Activated T-cell treated with anti-CD3 and anti-CD28 coated beads, Interleukin-2, amount 50 U/mL, for 4 hours (primary cell): ENCODE data around the gene GIPC3. TPM values are rescaled to one million over a fixed set of nuclear protein-coding genes. Genes with fewer than 3 reads are reported as not detected.

Experiments used
- ATAC-seq, 2 donors: fragments of 200-7000 bp; cut with Tn5 transposase; one replicate each; pipeline ENCODE4 v1.10.0; 2021
- DNase-seq: peaks from one replicate; pipeline ENCODE4 v3.0.0-alpha.2; 2020
- H3K27me3 Mint-ChIP-seq: one replicate; pipeline ENCODE4 v1.8.0; 2021; ENCODE audit warnings: low read depth, mixed read lengths
- H3K36me3 Mint-ChIP-seq: one replicate; pipeline ENCODE4 v1.8.0; 2022; ENCODE audit warnings: mixed read lengths; ENCODE audit not compliant: insufficient read depth
- H3K4me1 Mint-ChIP-seq: one replicate; pipeline ENCODE4 v1.8.0; 2021; ENCODE audit warnings: low read depth, mixed read lengths
- H3K4me3 Mint-ChIP-seq: one replicate; pipeline ENCODE4 v1.8.0; 2021; ENCODE audit warnings: mild to moderate bottlenecking, moderate library complexity, mixed read lengths
- H3K9me3 Mint-ChIP-seq: one replicate; pipeline ENCODE4 v1.8.0; 2021; ENCODE audit warnings: mixed read lengths
- total RNA-seq, 3 donors: library from RNA; stranded (reverse); gene quantifications; one replicate each; pipeline ENCODE4 v1.2.1, GENCODE V29; 2021

The GIPC3 gene
- total RNA-seq, 3 donors from 2014 or later: 0.23 to 0.40 (median 0.27) TPM

- ATAC-seq (no peak), DNase-seq (no peak)
- H3K4me1 Mint-ChIP-seq: peaks cover 11% of the 10 kb centered on the region
- peaks cover 5% of the 10 kb centered on the region for H3K36me3 Mint-ChIP-seq
- H3K4me3 Mint-ChIP-seq: no peak overlapping the region
- H3K9me3 Mint-ChIP-seq: no peaks in the 10 kb centered on the region
- no peaks in the 10 kb centered on the region for H3K27me3 Mint-ChIP-seq
Measured at GRCh38 chr19:3609779-3610719, 24.8 kb downstream of the GIPC3 start.

- no peak for DNase-seq
- peaks cover 5% of the 10 kb centered on the region for H3K36me3 Mint-ChIP-seq
- H3K4me1 Mint-ChIP-seq: peaks cover 11% of the 10 kb centered on the region
- H3K9me3 Mint-ChIP-seq: no peaks in the 10 kb centered on the region
- H3K4me3 Mint-ChIP-seq: no peak overlapping the region
- no peaks in the 10 kb centered on the region for H3K27me3 Mint-ChIP-seq
- ATAC-seq: no peak
Measured at GRCh38 chr19:3610745-3611717, 25.8 kb downstream of the GIPC3 start.

- Mint-ChIP-seq H3K27me3 (no peaks in the 10 kb centered on the region), H3K9me3 (no peaks in the 10 kb centered on the region), H3K4me1 (peaks cover 11% of the 10 kb centered on the region), H3K36me3 (peaks cover 5% of the 10 kb centered on the region), H3K4me3 (no peak overlapping the region)
- ATAC-seq (no peak), DNase-seq (no peak)
Measured at GRCh38 chr19:3611841-3612240, 26.6 kb downstream of the GIPC3 start.

- H3K36me3 Mint-ChIP-seq: peaks cover 8% of the 10 kb centered on the region
- no peak for DNase-seq
- no peaks in the 10 kb centered on the region for H3K27me3 Mint-ChIP-seq
- no peak overlapping the region for H3K4me3 Mint-ChIP-seq
- H3K9me3 Mint-ChIP-seq: no peaks in the 10 kb centered on the region
- no peak for ATAC-seq
- H3K4me1 Mint-ChIP-seq: peaks cover 13% of the 10 kb centered on the region
Measured at GRCh38 chr19:3612330-3612729, 27.1 kb downstream of the GIPC3 start.

GRCh38 chr19:3612901-3613741 lies 27.8 kb downstream of the GIPC3 start:
- no peak overlapping the region for H3K4me3 Mint-ChIP-seq
- H3K4me1 Mint-ChIP-seq: peaks cover 13% of the 10 kb centered on the region
- no peaks in the 10 kb centered on the region for H3K9me3 Mint-ChIP-seq
- ATAC-seq (no peak), DNase-seq (no peak)
- H3K27me3 Mint-ChIP-seq: no peaks in the 10 kb centered on the region
- peaks cover 8% of the 10 kb centered on the region for H3K36me3 Mint-ChIP-seq

GRCh38 chr19:3613818-3614661 lies 28.8 kb downstream of the GIPC3 start:
- peaks cover 12% of the 10 kb centered on the region for H3K4me1 Mint-ChIP-seq

GRCh38 chr19:3614858-3615505 lies 29.7 kb downstream of the GIPC3 start:
- DNase-seq: no peak
- H3K27me3 Mint-ChIP-seq: no peaks in the 10 kb centered on the region
- no peak overlapping the region for H3K4me3 Mint-ChIP-seq
- peaks cover 12% of the 10 kb centered on the region for H3K36me3 Mint-ChIP-seq
- no peaks in the 10 kb centered on the region for H3K9me3 Mint-ChIP-seq
- ATAC-seq: no peak
- peaks cover 12% of the 10 kb centered on the region for H3K4me1 Mint-ChIP-seq

More at GRCh38 chr19:3613818-3614661, 28.8 kb downstream of the GIPC3 start:
- ATAC-seq (no peak), DNase-seq (no peak)
- Mint-ChIP-seq H3K27me3 (no peaks in the 10 kb centered on the region), H3K36me3 (peaks cover 9% of the 10 kb centered on the region), H3K9me3 (no peaks in the 10 kb centered on the region), H3K4me3 (no peak overlapping the region)

GRCh38 chr19:3615524-3616135 lies 30.4 kb downstream of the GIPC3 start:
- Mint-ChIP-seq H3K4me1 (peaks cover 12% of the 10 kb centered on the region), H3K9me3 (no peaks in the 10 kb centered on the region), H3K4me3 (no peak overlapping the region), H3K36me3 (peaks cover 12% of the 10 kb centered on the region), H3K27me3 (no peaks in the 10 kb centered on the region)
- no peak for ATAC-seq
- no peak for DNase-seq

- Mint-ChIP-seq H3K9me3 (no peaks in the 10 kb centered on the region), H3K27me3 (no peaks in the 10 kb centered on the region), H3K36me3 (peaks cover 9% of the 10 kb centered on the region), H3K4me3 (no peak overlapping the region), H3K4me1 (peaks cover 12% of the 10 kb centered on the region)
- no peak for DNase-seq
- peak; percentile 38 to 45 for ATAC-seq
Measured at GRCh38 chr19:3617463-3617862, 32.2 kb downstream of the GIPC3 start.

GRCh38 chr19:3618144-3618810 lies 33.0 kb downstream of the GIPC3 start:
- Mint-ChIP-seq H3K27me3 (no peaks in the 10 kb centered on the region), H3K4me1 (peaks cover 12% of the 10 kb centered on the region), H3K36me3 (peaks cover 12% of the 10 kb centered on the region), H3K4me3 (no peak overlapping the region), H3K9me3 (no peaks in the 10 kb centered on the region)
- peak; percentile 54 for DNase-seq
- peak; percentile 70 to 71 for ATAC-seq

GRCh38 chr19:3618811-3619630 lies 33.7 kb downstream of the GIPC3 start:
- ATAC-seq (no peak), DNase-seq (no peak)
- peaks cover 13% of the 10 kb centered on the region for H3K4me1 Mint-ChIP-seq
- no peak overlapping the region for H3K4me3 Mint-ChIP-seq
- H3K27me3 Mint-ChIP-seq: no peaks in the 10 kb centered on the region
- H3K9me3 Mint-ChIP-seq: no peaks in the 10 kb centered on the region
- H3K36me3 Mint-ChIP-seq: peaks cover 12% of the 10 kb centered on the region
